Heart left ventricle (tissue), 16 donors: ENCODE measurements around the gene HHIPL1. TPM values are rescaled to one million over a fixed set of nuclear protein-coding genes. Genes with fewer than 3 reads are reported as not detected.

Source experiments
- ATAC-seq, 4 donors: fragments of 200-7000 bp; cut with Tn5 transposase; one replicate each; pipeline ENCODE4 v1.9.1; 2020 to 2022; ENCODE audit warnings: moderate library complexity in 4 of 4, mild to moderate bottlenecking in 3 of 4, moderate number of reproducible peaks in 1 of 4
- DNase-seq, 5 donors: peaks; one replicate each; pipeline ENCODE4 v3.0.0-alpha.2; 2020
- H3K27ac ChIP-seq, 12 donors: fragments of 200-600 bp; sonication (generic) in 4 of 12; one replicate each; pipeline versions ENCODE4 v1.5.0 to v1.8.0; 2016 to 2022; ENCODE audit warnings: mild to moderate bottlenecking in 2 of 12
- H3K27me3 ChIP-seq, 9 donors: fragments of 200-600 bp; sonication (generic) in 2 of 9; one replicate each; pipeline versions ENCODE4 v1.5.1 to v1.8.0; 2016 to 2022; ENCODE audit warnings: mild to moderate bottlenecking in 3 of 9
- H3K36me3 ChIP-seq, 9 donors: fragments of 200-600 bp; sonication (generic) in 2 of 9; one replicate each; pipeline versions ENCODE4 v1.5.0 to v1.8.0; 2018 to 2022; ENCODE audit warnings: mild to moderate bottlenecking in 2 of 9
- H3K4me1 ChIP-seq, 12 donors: fragments of 200-600 bp; sonication (generic) in 4 of 12; one replicate each; pipeline versions ENCODE4 v1.5.0 to v1.8.0; 2016 to 2022; ENCODE audit warnings: mild to moderate bottlenecking in 3 of 12
- H3K4me3 ChIP-seq, 12 donors: fragments of 200-600 bp; sonication (generic) in 4 of 12; one replicate each; pipeline versions ENCODE4 v1.5.0 to v1.8.0; 2017 to 2022; ENCODE audit warnings: mild to moderate bottlenecking in 9 of 12, moderate library complexity in 4 of 12
- H3K9me3 ChIP-seq, 12 donors: fragments of 200-600 bp; sonication (generic) in 4 of 12; one replicate each; pipeline versions ENCODE4 v1.5.0 to v1.8.0; 2016 to 2022; ENCODE audit warnings: mild to moderate bottlenecking in 1 of 12
- POLR2A ChIP-seq, 2 donors: fragments of 450-650 bp; IDR thresholded peaks; one replicate each; pipeline ENCODE4 v1.6.1; 2017; ENCODE audit warnings: antibody characterized with exemption in 2 of 2, mild to moderate bottlenecking in 2 of 2, moderate library complexity in 2 of 2
- WGBS, 4 donors: extraction: QIAGEN DNeasy Blood & Tissue Kit in 2 of 4; methylation state at CpG; one replicate each; pipeline versions ENCODE4 v1.1.5 to v1.1.7; 2013 to 2018; 5-methylcytosine and 5-hydroxymethylcytosine counted together
- intact Hi-C, 10 donors: fragments of 100-400 bp; cut with DNase I; formaldehyde crosslinking; loops; one replicate each; pipeline versions ENCODE4 v1.11.1 to v1.14.2; 2022
- polyA plus RNA-seq, 2 donors: library from polyadenylated mRNA; stranded (reverse); fragments of 200-250 nt; gene quantifications; one replicate each; pipeline ENCODE4 v1.2.3, GENCODE V29; 2013
- total RNA-seq, 9 donors: library from RNA; depleted of rRNA in 2 of 9; stranded (reverse); fragments of >200 nt in 2 of 9; fragmentation: NEBNext Ultra II Directional in 3 of 9; extraction: Animal tissue kit (Norgen Biotek cat#: 25700) in 3 of 9; gene quantifications; one replicate each; pipeline versions ENCODE4 v1.1.0 to v1.2.4, GENCODE V29; 2016 to 2023
- TF ChIP-seq, protein P1 (sequence below), 12 donors: fragments of 200-600 bp; sonication (generic) in 4 of 12; IDR thresholded peaks; one replicate each; pipeline versions ENCODE4 v1.5.0 to v1.8.0; 2018 to 2022; ENCODE audit warnings: antibody characterized with exemption in 12 of 12, mild to moderate bottlenecking in 5 of 12
- donor health status: ischemic (EF 13 %, LVEDD 7.1; RV severe dilation, severe dysfunction).
- donor health status: healthy with polysubstance abuse.
- donor health status: DM: no; HTN: yes; CAD: no.
- donor health status: DM: no; HTN: no; CAD: no.
- donor health status: ischemic (EF 25% LVEDD 6.9; RV normal size, moderate dysfunction).
- donor health status: ischemic (EF 25% LVEDD 5.7; RV mildly dilated, moderate dysfunction).
- donor health status: healthy.
- donor health status: DM: yes; HTN: yes; CAD: no.
- donor health status: ischemic (EF 35%, LVEDD 5.7; RV mildly dilated, moderate dysfunction).
- donor health status: nonischemic (EF 11% LVEDD 7.7; RV severe dilation, severe dysfunction).
- donor health status: DM: yes; HTN: yes; CAD: no.
- donor health status: PGD.
- donor health status: ischemic (EF 29% LVEDD 5.4; RV normal size, mild dysfunction).
- donor health status: nonischemic (EF 23%, LVEDD 6.1; RV moderate dilation, normal function).

HHIPL1 gene
- total and polyA plus RNA-seq, 11 donors, result 0.34 to 3.1 (median 1.1) TPM

GRCh38 chr14:99628887-99629618, 15.9 kb upstream of the HHIPL1 start:
- Histone ChIP-seq H3K4me1 (peaks cover 0 to 7% (median 2%) of the 10 kb centered on the region in 12 donors), H3K4me3 (no peak overlapping the region), H3K27me3 (no peaks in the 10 kb centered on the region), H3K36me3 (no peaks in the 10 kb centered on the region), H3K27ac (no peak overlapping the region), H3K9me3 (no peaks in the 10 kb centered on the region)
- ATAC-seq, result peak; percentile 61 to 95 (median 89)
- intact Hi-C loops, result loop anchor here in 9 of 10 donors (1.0 to 5.0 kb wide), 6 partner anchors 64 to 111 kb away; no protein-coding TSS in a partner anchor
- TF ChIP-seq, protein P1, sequence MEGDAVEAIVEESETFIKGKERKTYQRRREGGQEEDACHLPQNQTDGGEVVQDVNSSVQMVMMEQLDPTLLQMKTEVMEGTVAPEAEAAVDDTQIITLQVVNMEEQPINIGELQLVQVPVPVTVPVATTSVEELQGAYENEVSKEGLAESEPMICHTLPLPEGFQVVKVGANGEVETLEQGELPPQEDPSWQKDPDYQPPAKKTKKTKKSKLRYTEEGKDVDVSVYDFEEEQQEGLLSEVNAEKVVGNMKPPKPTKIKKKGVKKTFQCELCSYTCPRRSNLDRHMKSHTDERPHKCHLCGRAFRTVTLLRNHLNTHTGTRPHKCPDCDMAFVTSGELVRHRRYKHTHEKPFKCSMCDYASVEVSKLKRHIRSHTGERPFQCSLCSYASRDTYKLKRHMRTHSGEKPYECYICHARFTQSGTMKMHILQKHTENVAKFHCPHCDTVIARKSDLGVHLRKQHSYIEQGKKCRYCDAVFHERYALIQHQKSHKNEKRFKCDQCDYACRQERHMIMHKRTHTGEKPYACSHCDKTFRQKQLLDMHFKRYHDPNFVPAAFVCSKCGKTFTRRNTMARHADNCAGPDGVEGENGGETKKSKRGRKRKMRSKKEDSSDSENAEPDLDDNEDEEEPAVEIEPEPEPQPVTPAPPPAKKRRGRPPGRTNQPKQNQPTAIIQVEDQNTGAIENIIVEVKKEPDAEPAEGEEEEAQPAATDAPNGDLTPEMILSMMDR (IDR thresholded peaks at IDR 0.05), result peak; percentile 94 to 100 (median 98)
- TF ChIP-seq POLR2A (IDR thresholded peaks at IDR 0.05), result no peak
- DNase-seq, result peak; percentile 76 to 88 (median 78)
- 25 to 34% (median 26%) methylated on average over 15 to 20 of the region's 20 CpGs for WGBS, 4 donors

DNA sequence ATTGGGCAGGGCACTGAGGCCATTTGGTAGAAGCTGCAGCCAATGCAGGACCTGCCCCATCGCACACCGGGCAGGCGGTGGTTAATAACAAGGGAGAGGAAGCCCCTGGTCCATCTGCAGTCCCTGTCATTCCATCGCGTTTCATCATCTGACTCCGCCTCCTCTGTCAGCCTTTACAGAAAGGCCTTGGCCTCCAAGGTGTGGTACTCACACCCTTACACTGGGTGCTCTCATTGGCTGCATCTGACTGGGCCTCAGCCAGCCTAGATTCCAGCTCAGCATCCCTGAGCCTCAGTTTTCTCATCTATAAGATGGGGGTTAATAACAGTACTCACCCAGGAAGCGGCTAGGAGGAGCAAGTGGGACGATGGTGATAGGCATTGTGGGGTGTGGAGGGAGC, 14.7 kb upstream of the HHIPL1 start:
- TF ChIP-seq, protein P1 (IDR thresholded peaks at IDR 0.05), result no peak
- no peak for TF ChIP-seq POLR2A (IDR thresholded peaks at IDR 0.05)
- Histone ChIP-seq H3K27me3 (no peaks in the 10 kb centered on the region), H3K4me1 (peaks cover 0 to 7% (median 2%) of the 10 kb centered on the region in 12 donors), H3K9me3 (no peaks in the 10 kb centered on the region), H3K27ac (no peak overlapping the region), H3K4me3 (no peak overlapping the region), H3K36me3 (no peaks in the 10 kb centered on the region)
- intact Hi-C loops, result loop anchor here in 1 of 10 donors (1.0 kb wide), 1 partner anchor 112 kb away; no protein-coding TSS in a partner anchor
- 70 to 86% (median 78%) methylated on average over 7 to 8 of the region's 8 CpGs for WGBS, 4 donors
- DNase-seq (no peak), ATAC-seq (no peak)

- no peaks in the 10 kb centered on the region for H3K9me3 ChIP-seq
- no peak for TF ChIP-seq POLR2A (IDR thresholded peaks at IDR 0.05)
- TF ChIP-seq, protein P1 (IDR thresholded peaks at IDR 0.05), result no peak
- H3K27me3 ChIP-seq, result no peaks in the 10 kb centered on the region
- DNase-seq (no peak), ATAC-seq (no peak)
- no peaks in the 10 kb centered on the region for H3K36me3 ChIP-seq
- peaks cover 0 to 7% (median 2%) of the 10 kb centered on the region in 12 donors for H3K4me1 ChIP-seq
- intact Hi-C loops, result no loop called here
- H3K27ac ChIP-seq, result no peak overlapping the region
- no peak overlapping the region for H3K4me3 ChIP-seq
- WGBS, 4 donors, result 93 to 94% (median 93%) methylated on average over 9 of the region's 9 CpGs
These were observed 12.4 kb upstream of the HHIPL1 start for GRCh38 chr14:99632410-99633035.

DNA sequence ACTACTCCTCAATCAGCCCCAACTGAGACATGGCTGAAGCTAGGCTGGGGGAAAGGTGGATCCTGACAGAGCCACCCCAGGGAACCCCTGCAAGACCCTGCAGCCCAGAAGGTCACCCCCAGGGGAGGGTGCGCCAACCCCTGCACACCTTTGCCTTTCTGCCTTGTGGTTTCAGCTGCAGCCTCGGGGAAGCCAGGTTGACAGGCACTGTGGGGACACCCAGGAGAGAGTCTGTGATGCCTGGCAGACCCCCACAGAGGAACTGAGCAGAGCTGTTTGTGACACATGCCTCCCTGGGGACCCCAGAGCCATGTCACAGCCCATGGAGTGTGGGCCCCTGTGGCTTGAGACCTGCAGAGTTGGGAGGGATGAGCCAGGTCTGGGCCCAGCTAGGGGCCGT, 11.8 kb upstream of the HHIPL1 start:
- intact Hi-C loops, result no loop called here
- Histone ChIP-seq H3K4me1 (peaks cover 0 to 7% (median 2%) of the 10 kb centered on the region in 12 donors), H3K4me3 (no peak overlapping the region), H3K27me3 (no peaks in the 10 kb centered on the region), H3K27ac (no peak overlapping the region), H3K9me3 (no peaks in the 10 kb centered on the region), H3K36me3 (no peaks in the 10 kb centered on the region)
- TF ChIP-seq, protein P1 (IDR thresholded peaks at IDR 0.05), result no peak
- TF ChIP-seq POLR2A (IDR thresholded peaks at IDR 0.05), result no peak
- ATAC-seq, result no peak
- no peak for DNase-seq
- WGBS, 4 donors, result 86 to 100% (median 94%) methylated on average over 2 to 3 of the region's 3 CpGs
